Fibroblast of lung (primary cell): Measurements from ENCODE around the gene DLL4. TPM values are rescaled to one million over a fixed set of nuclear protein-coding genes. Genes with fewer than 3 reads are reported as not detected.
A peak's percentile ranks its signal among the peaks of the same experiment; 100 is the strongest.

Experiments
- DNase-seq, 2 donors: peaks; one replicate each; pipeline versions ENCODE4 v3.0.0 to v3.0.0-alpha.2; 2010; ENCODE audit warnings: low read depth in 2 of 2
- H2AFZ ChIP-seq: 2 replicates; pipeline ENCODE4 v1.5.1; 2012; ENCODE audit warnings: low read length, control low read depth, inconsistent platforms
- H3K27ac ChIP-seq: 2 replicates; pipeline ENCODE4 v1.5.1; 2011; ENCODE audit warnings: low read length, control low read depth; ENCODE audit not compliant: insufficient read depth
- H3K27me3 ChIP-seq: 2 replicates; pipeline ENCODE4 v1.5.1; 2011; ENCODE audit warnings: mild to moderate bottlenecking, low read length; ENCODE audit not compliant: control insufficient read depth, insufficient read depth
- H3K36me3 ChIP-seq: 2 replicates; pipeline ENCODE4 v1.5.1; 2011; ENCODE audit warnings: low read length; ENCODE audit not compliant: control insufficient read depth, insufficient read depth
- H3K4me1 ChIP-seq: 2 replicates; pipeline ENCODE4 v1.5.1; 2011; ENCODE audit warnings: low read length; ENCODE audit not compliant: control insufficient read depth, insufficient read depth; ENCODE audit errors: extremely low read depth
- H3K4me2 ChIP-seq: 2 replicates; pipeline ENCODE4 v1.5.1; 2011; ENCODE audit warnings: low read length, control low read depth; ENCODE audit not compliant: insufficient read depth; ENCODE audit errors: extremely low read depth
- H3K4me3 ChIP-seq, 4 experiments: fragments of 200-600 bp in 1 of 4; sonication (generic) in 1 of 4; replicated peaks in 1 of 4; 2 replicates each; pipeline ENCODE4 v1.5.1; 2011 to 2016; ENCODE audit warnings: low read length in 4 of 4, low read depth in 3 of 4, mild to moderate bottlenecking in 3 of 4, control low read depth in 2 of 4, inconsistent platforms in 1 of 4, mixed read lengths in 1 of 4; ENCODE audit not compliant: insufficient read depth in 1 of 4; ENCODE audit errors: control extremely low read depth in 1 of 4
- H3K79me2 ChIP-seq: 2 replicates; pipeline ENCODE4 v1.5.1; 2012; ENCODE audit warnings: mild to moderate bottlenecking, low read length, inconsistent platforms; ENCODE audit not compliant: control insufficient read depth, insufficient read depth
- H3K9ac ChIP-seq: 2 replicates; pipeline ENCODE4 v1.5.1; 2011; ENCODE audit warnings: mild to moderate bottlenecking, low read length, control low read depth; ENCODE audit not compliant: insufficient read depth
- H3K9me3 ChIP-seq: 2 replicates; pipeline ENCODE4 v1.5.1; 2012; ENCODE audit warnings: low read depth, low read length; ENCODE audit not compliant: control insufficient read depth, insufficient read depth
- H4K20me1 ChIP-seq: 2 replicates; pipeline ENCODE4 v1.5.1; 2011; ENCODE audit warnings: low read length; ENCODE audit not compliant: control insufficient read depth, insufficient read depth; ENCODE audit errors: extremely low read depth
- EZH2 ChIP-seq: IDR thresholded peaks from 2 replicates; pipeline ENCODE4 v1.5.1; 2012; ENCODE audit warnings: low read length, control low read depth, mild to moderate bottlenecking; ENCODE audit errors: missing control alignments
- polyA plus RNA-seq, 2 donors: library from polyadenylated mRNA; depleted of rRNA in 1 of 2; stranded (reverse) in 1 of 2; unstranded in 1 of 2; fragments of >200 nt; gene quantifications; 2 replicates each; pipeline ENCODE4 v1.2.1, GENCODE V29; 2011 to 2012; ENCODE audit warnings: missing spikeins in 1 of 2
- total RNA-seq: library from RNA; depleted of rRNA; stranded (reverse); fragments of >200 nt; gene quantifications from 2 replicates; pipeline ENCODE4 v1.2.1, GENCODE V29; 2014
- TF ChIP-seq, protein P1 (sequence below), 2 donors: IDR thresholded peaks in 1 of 2; conservative IDR thresholded peaks in 1 of 2; 1 replicate in 1 of 2; 2 replicates in 1 of 2; pipeline ENCODE4 v1.5.1; 2011 to 2012; ENCODE audit warnings: low read length in 2 of 2, control low read depth in 1 of 2, inconsistent platforms in 1 of 2, low read depth in 1 of 2, mild to moderate bottlenecking in 1 of 2

DLL4 gene
- total and polyA plus RNA-seq, 2 donors (not counting 1 experiment from before 2014, with no cell fraction given): under 0.01 to 0.18 TPM

DNA sequence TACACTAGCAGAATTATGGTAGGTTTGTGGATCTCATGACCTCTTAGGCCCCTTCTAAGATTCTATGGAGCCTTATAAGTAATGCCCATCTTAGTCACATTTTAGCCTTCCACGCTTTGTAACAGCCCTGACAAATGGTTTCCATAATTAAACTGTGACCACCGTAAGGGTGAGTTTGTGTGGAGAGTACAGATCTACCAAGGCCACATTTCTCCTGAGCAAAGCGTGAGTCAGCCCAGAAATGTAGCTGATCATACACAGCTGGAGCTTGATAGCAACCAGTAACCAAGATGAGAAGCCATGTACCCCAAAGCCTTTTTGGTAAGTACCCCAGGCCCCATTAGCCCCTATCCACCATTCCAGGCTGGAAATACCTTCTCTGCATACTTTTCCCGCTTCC lies 55.8 kb downstream of the DLL4 start:
- Histone ChIP-seq H3K9me3 (no peaks in the 10 kb centered on the region), H3K4me2 (peak overlapping the region; percentile 54), H3K4me1 (peaks cover 25% of the 10 kb centered on the region), H3K36me3 (peaks cover 17% of the 10 kb centered on the region), H3K27ac (peak overlapping the region; percentile 94), H3K4me3 (no peak overlapping the region), H2AFZ (no peak overlapping the region), H3K79me2 (no peaks in the 10 kb centered on the region), H3K9ac (no peak overlapping the region), H3K27me3 (no peaks in the 10 kb centered on the region), H4K20me1 (no peaks in the 10 kb centered on the region)
- TF ChIP-seq EZH2: no peak
- TF ChIP-seq, protein P1, sequence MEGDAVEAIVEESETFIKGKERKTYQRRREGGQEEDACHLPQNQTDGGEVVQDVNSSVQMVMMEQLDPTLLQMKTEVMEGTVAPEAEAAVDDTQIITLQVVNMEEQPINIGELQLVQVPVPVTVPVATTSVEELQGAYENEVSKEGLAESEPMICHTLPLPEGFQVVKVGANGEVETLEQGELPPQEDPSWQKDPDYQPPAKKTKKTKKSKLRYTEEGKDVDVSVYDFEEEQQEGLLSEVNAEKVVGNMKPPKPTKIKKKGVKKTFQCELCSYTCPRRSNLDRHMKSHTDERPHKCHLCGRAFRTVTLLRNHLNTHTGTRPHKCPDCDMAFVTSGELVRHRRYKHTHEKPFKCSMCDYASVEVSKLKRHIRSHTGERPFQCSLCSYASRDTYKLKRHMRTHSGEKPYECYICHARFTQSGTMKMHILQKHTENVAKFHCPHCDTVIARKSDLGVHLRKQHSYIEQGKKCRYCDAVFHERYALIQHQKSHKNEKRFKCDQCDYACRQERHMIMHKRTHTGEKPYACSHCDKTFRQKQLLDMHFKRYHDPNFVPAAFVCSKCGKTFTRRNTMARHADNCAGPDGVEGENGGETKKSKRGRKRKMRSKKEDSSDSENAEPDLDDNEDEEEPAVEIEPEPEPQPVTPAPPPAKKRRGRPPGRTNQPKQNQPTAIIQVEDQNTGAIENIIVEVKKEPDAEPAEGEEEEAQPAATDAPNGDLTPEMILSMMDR (conservative IDR thresholded peaks at IDR 0.05 in 1 of 2, IDR thresholded peaks at IDR 0.05 in 1 of 2; ENCODE audit: low read depth in 1 of 2, low read length in 2 of 2): no peak
- peak; percentile 91 to 96 for DNase-seq

DNA sequence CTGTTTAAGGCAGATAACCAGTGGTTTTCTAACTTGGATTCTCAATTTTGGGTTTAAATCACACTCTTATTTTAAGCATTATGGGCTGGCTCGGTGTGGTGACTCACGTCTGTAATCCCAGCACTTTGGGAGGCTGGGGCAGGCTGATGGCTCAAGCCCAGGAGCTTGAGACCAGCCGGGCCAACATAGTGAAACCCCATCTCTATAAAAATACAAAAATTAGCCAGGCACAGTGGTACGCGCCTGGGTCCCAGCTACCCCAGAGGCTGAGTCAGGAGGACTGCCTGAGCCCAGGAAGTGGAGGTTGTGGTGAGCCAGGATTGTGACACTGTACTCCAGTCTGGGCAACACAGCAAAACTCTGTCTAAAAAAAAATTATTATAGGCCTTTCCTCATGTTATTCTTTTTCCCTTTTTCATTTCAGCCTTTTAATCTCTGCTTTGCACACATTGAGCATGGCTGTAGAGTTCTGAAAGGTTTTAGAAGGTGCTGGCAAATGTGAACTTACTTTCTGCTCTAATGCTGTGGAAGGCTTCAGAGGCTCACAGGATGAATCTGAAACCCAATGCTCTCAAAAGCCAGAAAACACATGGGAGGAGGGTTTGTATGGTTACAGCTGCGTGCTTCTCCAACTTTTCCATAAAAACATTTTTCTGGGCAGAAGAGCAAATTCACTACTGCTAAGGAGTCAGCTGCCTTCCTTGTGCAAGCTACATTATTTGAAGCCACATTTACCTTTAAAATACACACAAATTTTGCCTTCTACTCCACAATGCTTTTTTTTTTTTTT lies 56.6 kb downstream of the DLL4 start:
- no peaks in the 10 kb centered on the region for H3K27me3 ChIP-seq
- DNase-seq: peak; percentile 60 to 64
- peaks cover 27% of the 10 kb centered on the region for H3K4me1 ChIP-seq
- TF ChIP-seq, protein P1 (conservative IDR thresholded peaks at IDR 0.05 in 1 of 2, IDR thresholded peaks at IDR 0.05 in 1 of 2; ENCODE audit: low read depth in 1 of 2, low read length in 2 of 2): no peak
- TF ChIP-seq EZH2: no peak
- no peaks in the 10 kb centered on the region for H3K79me2 ChIP-seq
- no peak overlapping the region for H3K9ac ChIP-seq
- no peaks in the 10 kb centered on the region for H4K20me1 ChIP-seq
- H2AFZ ChIP-seq: no peak overlapping the region
- H3K4me3 ChIP-seq: no peak overlapping the region
- peaks cover 13% of the 10 kb centered on the region for H3K36me3 ChIP-seq
- peak overlapping the region; percentile 54 for H3K4me2 ChIP-seq
- no peaks in the 10 kb centered on the region for H3K9me3 ChIP-seq
- peak overlapping the region; percentile 94 for H3K27ac ChIP-seq

DNA sequence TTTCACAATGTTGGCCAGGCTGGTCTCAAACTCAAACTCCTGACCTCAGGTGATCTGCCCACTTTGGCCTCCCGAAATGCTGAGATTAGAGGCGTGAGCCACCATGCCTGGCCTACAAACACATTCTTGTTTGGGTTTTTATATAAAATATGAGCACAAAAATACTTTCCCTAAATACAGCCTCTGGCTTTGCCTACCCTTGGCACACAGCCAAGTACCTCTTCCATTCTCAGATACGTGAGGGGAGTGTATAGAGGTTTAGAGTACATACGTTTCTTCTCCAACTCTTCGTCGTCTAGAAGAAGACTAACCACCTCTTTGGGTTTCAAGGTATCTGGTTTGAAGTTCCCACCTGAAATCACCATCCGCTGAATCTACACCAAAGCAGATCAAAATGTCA lies 57.7 kb downstream of the DLL4 start:
- Histone ChIP-seq H3K4me3 (no peak overlapping the region), H4K20me1 (no peaks in the 10 kb centered on the region), H3K9me3 (no peaks in the 10 kb centered on the region), H3K27me3 (no peaks in the 10 kb centered on the region), H3K4me2 (no peak overlapping the region), H3K79me2 (no peaks in the 10 kb centered on the region), H2AFZ (no peak overlapping the region), H3K27ac (no peak overlapping the region), H3K9ac (no peak overlapping the region), H3K4me1 (peaks cover 25% of the 10 kb centered on the region), H3K36me3 (peaks cover 9% of the 10 kb centered on the region)
- TF ChIP-seq, protein P1 (conservative IDR thresholded peaks at IDR 0.05 in 1 of 2, IDR thresholded peaks at IDR 0.05 in 1 of 2; ENCODE audit: low read depth in 1 of 2, low read length in 2 of 2): no peak
- TF ChIP-seq EZH2: no peak
- no peak for DNase-seq
